Smooth muscle cell (in vitro differentiated cells): ENCODE results near the gene APBB1IP. TPM values are rescaled to one million over a fixed set of nuclear protein-coding genes. Genes with fewer than 3 reads are reported as not detected.

Source experiments
- DNase-seq: peaks from one replicate; lab custom pipeline; 2025; ENCODE audit not compliant: unreplicated experiment; lab: John Stamatoyannopoulos, UW
- H2AFZ ChIP-seq: fragments of 200-600 bp; sonication (generic); 2 replicates; pipeline ENCODE4 v1.6.0; 2016; ENCODE audit warnings: antibody characterized with exemption, low read depth, mild to moderate bottlenecking
- H3F3A ChIP-seq: fragments of 200-600 bp; sonication (generic); 2 replicates; pipeline ENCODE4 v1.6.0; 2017; ENCODE audit warnings: antibody characterized with exemption, low read depth
- H3K27ac ChIP-seq: fragments of 200-600 bp; sonication (generic); 2 replicates; pipeline ENCODE4 v1.5.1; 2016; ENCODE audit warnings: low read depth, mild to moderate bottlenecking
- H3K27me3 ChIP-seq: fragments of 200-600 bp; sonication (generic); 2 replicates; pipeline ENCODE4 v1.6.1; 2016; ENCODE audit warnings: low read depth, mild to moderate bottlenecking
- H3K36me3 ChIP-seq: fragments of 200-600 bp; sonication (generic); 2 replicates; pipeline ENCODE4 v1.5.1; 2016; ENCODE audit warnings: low read depth
- H3K4me1 ChIP-seq: fragments of 200-600 bp; sonication (generic); 2 replicates; pipeline ENCODE4 v1.5.1; 2016; ENCODE audit warnings: low read depth
- H3K4me2 ChIP-seq: fragments of 200-600 bp; sonication (generic); 2 replicates; pipeline ENCODE4 v1.6.0; 2016; ENCODE audit warnings: mild to moderate bottlenecking
- H3K4me3 ChIP-seq: fragments of 200-600 bp; sonication (generic); 2 replicates; pipeline ENCODE4 v1.5.1; 2016; ENCODE audit warnings: mild to moderate bottlenecking
- H3K79me2 ChIP-seq: fragments of 200-600 bp; sonication (generic); 2 replicates; pipeline ENCODE4 v1.6.0; 2016; ENCODE audit warnings: low read depth, mild to moderate bottlenecking
- H3K9ac ChIP-seq: fragments of 200-600 bp; sonication (generic); 2 replicates; pipeline ENCODE4 v1.6.0; 2016; ENCODE audit warnings: low read depth
- H3K9me3 ChIP-seq: fragments of 200-600 bp; sonication (generic); replicated peaks from 2 replicates; pipeline ENCODE4 v1.5.1; 2016; ENCODE audit warnings: low read depth
- H4K20me1 ChIP-seq: fragments of 200-600 bp; sonication (generic); 2 replicates; pipeline ENCODE4 v1.6.0; 2016; ENCODE audit warnings: low read depth
- WGBS: methylation state at CpG from one replicate; pipeline ENCODE4 v1.1.7; 2016; ENCODE audit warnings: low lambda C conversion rate; 5-methylcytosine and 5-hydroxymethylcytosine counted together
- polyA plus RNA-seq: library from polyadenylated mRNA; unstranded; fragments of >200 nt; fragmentation: Nextera tagmentation; extraction: Ambion mirVana; gene quantifications from 2 replicates; pipeline ENCODE4 v1.2.1, GENCODE V29; 2016
- total RNA-seq: library from RNA; depleted of rRNA; stranded (reverse); fragments of >200 nt; gene quantifications from 2 replicates; pipeline ENCODE4 v1.2.3, GENCODE V29; 2014
- TF ChIP-seq, protein P1 (sequence below): fragments of 200-600 bp; sonication (generic); IDR thresholded peaks from 2 replicates; pipeline ENCODE4 v1.5.1; 2017; ENCODE audit warnings: borderline replicate concordance, mild to moderate bottlenecking, antibody characterized with exemption; ENCODE audit not compliant: insufficient read depth, poor library complexity, severe bottlenecking

Gene APBB1IP
- total and polyA plus RNA-seq, 2 experiments from 2014 or later = 0.36 to 0.39 TPM

DNA sequence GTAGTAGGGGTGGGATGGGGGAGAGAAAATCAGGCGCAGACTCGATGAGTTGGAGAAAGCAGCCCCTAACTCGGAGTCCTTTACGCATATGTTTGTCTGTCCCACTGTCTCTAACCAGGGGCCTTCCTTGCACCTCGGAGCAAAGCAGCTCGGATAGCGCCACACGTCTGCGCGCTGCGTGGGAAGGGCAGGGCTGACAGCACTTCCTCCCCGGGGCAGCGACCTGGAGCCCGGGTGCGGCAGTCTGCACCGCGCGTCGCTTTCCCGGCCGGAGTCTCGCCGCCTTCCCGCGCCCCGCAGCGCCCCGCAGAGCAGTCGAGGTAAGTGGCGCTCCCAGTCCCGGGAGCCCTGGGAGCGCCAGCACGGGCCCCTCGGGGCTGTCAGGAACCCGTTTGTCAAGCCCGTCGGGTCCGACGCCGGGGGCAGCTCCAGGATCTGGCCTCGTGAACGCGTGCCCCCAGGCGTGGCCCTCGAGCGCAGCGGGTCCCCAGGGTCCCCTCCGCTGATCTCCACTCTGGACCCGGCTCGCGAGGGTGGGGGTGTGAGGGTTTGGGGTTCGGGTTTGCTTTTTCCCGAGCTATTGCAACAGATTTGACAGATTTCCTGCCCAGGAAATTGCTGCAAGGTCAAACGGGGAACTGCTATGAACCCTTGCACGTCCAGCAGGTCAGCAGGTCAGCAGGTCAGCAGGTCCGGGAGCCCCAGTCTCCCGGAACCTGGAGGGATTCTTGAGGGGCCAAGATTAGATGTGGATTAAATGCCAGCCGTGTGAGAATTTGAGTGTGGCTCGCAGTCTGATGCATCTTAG is 597 bp downstream of the APBB1IP start:
- H2AFZ ChIP-seq = peak overlapping the region; percentile 73
- TF ChIP-seq, protein P1, sequence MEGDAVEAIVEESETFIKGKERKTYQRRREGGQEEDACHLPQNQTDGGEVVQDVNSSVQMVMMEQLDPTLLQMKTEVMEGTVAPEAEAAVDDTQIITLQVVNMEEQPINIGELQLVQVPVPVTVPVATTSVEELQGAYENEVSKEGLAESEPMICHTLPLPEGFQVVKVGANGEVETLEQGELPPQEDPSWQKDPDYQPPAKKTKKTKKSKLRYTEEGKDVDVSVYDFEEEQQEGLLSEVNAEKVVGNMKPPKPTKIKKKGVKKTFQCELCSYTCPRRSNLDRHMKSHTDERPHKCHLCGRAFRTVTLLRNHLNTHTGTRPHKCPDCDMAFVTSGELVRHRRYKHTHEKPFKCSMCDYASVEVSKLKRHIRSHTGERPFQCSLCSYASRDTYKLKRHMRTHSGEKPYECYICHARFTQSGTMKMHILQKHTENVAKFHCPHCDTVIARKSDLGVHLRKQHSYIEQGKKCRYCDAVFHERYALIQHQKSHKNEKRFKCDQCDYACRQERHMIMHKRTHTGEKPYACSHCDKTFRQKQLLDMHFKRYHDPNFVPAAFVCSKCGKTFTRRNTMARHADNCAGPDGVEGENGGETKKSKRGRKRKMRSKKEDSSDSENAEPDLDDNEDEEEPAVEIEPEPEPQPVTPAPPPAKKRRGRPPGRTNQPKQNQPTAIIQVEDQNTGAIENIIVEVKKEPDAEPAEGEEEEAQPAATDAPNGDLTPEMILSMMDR = no peak
- H3F3A ChIP-seq = no peaks in the 10 kb centered on the region
- H3K9me3 ChIP-seq = no peaks in the 10 kb centered on the region
- H3K79me2 ChIP-seq = no peaks in the 10 kb centered on the region
- H3K4me3 ChIP-seq = peak overlapping the region; percentile 26
- H3K4me2 ChIP-seq = peak overlapping the region; percentile 82
- H3K4me1 ChIP-seq = peaks cover 2% of the 10 kb centered on the region
- H3K9ac ChIP-seq = no peak overlapping the region
- H3K27ac ChIP-seq = no peak overlapping the region
- DNase-seq = no peak
- no peaks in the 10 kb centered on the region for H4K20me1 ChIP-seq
- no peaks in the 10 kb centered on the region for H3K36me3 ChIP-seq
- peaks cover 42% of the 10 kb centered on the region for H3K27me3 ChIP-seq
- 22% methylated on average over 53 of the region's 59 CpGs for WGBS

DNA sequence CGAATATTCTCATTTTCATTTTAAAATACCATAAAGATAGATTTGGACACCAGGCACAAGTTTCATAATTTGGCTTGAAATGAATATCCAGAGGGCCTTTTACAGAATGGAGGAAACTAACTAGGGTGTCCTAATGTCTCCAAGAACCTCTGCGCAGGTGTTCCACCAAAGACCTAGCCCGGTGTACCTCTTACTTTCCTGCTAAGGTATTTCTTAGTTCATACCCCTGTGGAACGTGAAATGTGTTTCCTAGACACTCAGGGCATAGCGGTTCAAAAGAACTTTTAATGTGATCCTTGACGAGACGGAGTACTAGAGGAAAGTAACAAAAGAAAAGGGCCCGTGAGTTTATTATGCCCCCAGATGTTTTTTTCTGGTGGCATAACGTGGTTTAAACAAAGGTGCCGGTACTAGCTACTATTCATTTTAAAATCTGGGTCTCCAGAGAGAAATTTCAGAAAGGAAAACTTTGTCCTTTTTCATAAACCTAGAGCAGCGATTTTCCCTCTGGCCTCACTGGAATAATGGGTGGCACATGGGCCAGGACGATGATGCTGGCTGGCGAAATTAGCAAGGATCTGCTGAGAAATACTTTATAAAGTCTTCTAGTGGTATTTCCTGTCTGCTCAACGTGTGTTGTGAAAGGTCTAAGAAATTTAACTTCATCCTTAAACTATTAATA is 1.4 kb downstream of the APBB1IP start:
- H4K20me1 ChIP-seq = no peaks in the 10 kb centered on the region
- no peaks in the 10 kb centered on the region for H3K9me3 ChIP-seq
- H3K79me2 ChIP-seq = no peaks in the 10 kb centered on the region
- H3K4me1 ChIP-seq = peaks cover 2% of the 10 kb centered on the region
- no peaks in the 10 kb centered on the region for H3F3A ChIP-seq
- H3K27me3 ChIP-seq = peaks cover 42% of the 10 kb centered on the region
- H3K27ac ChIP-seq = no peak overlapping the region
- H3K36me3 ChIP-seq = no peaks in the 10 kb centered on the region
- TF ChIP-seq, protein P1 = no peak
- WGBS = 88% methylated on average over 14 of the region's 14 CpGs
- H3K4me3 ChIP-seq = no peak overlapping the region
- no peak overlapping the region for H3K4me2 ChIP-seq
- H3K9ac ChIP-seq = no peak overlapping the region
- no peak overlapping the region for H2AFZ ChIP-seq
- DNase-seq = no peak

DNA sequence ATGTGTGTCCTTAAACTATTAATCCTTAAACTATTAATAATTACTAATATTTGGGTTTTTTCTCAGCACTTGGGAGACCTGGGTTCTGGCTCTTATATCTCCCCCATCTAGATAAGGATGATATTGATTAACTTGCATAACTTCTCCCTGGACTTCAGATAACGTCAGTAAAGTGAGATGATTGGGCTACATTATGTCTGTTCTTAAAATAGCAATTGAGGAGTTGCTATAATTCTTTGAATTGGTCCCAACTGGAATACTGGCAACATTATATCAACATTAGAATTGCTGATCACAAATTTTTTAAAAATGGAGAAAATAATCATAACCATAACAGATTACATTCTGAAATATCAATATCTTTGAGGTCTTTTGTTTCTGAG is 1.9 kb downstream of the APBB1IP start:
- Histone ChIP-seq H3K36me3 (no peaks in the 10 kb centered on the region), H3F3A (no peaks in the 10 kb centered on the region), H3K27ac (no peak overlapping the region), H3K4me3 (no peak overlapping the region), H3K4me1 (peaks cover 2% of the 10 kb centered on the region), H4K20me1 (no peaks in the 10 kb centered on the region), H3K4me2 (no peak overlapping the region), H3K9ac (no peak overlapping the region), H3K9me3 (no peaks in the 10 kb centered on the region), H3K27me3 (peaks cover 42% of the 10 kb centered on the region), H2AFZ (no peak overlapping the region), H3K79me2 (no peaks in the 10 kb centered on the region)
- DNase-seq = no peak
- TF ChIP-seq, protein P1 = no peak
- WGBS = 74% methylated on average over 1 of the region's 1 CpG
